GM19328 (cell line): Measurements from ENCODE around the gene MGAT4B.
"Not testable (repeated sequence)": the region's sequence is repeated elsewhere in the genome, so short reads cannot be mapped to it uniquely, and the experiment has no call there.

Experiments used
- ATAC-seq: cut with Tn5 transposase; IDR thresholded peaks from one replicate; pipeline ENCODE4 v1.9.1; 2021; ENCODE audit warnings: mild to moderate bottlenecking, moderate library complexity; ENCODE audit not compliant: unreplicated experiment

Gene MGAT4B

DNA sequence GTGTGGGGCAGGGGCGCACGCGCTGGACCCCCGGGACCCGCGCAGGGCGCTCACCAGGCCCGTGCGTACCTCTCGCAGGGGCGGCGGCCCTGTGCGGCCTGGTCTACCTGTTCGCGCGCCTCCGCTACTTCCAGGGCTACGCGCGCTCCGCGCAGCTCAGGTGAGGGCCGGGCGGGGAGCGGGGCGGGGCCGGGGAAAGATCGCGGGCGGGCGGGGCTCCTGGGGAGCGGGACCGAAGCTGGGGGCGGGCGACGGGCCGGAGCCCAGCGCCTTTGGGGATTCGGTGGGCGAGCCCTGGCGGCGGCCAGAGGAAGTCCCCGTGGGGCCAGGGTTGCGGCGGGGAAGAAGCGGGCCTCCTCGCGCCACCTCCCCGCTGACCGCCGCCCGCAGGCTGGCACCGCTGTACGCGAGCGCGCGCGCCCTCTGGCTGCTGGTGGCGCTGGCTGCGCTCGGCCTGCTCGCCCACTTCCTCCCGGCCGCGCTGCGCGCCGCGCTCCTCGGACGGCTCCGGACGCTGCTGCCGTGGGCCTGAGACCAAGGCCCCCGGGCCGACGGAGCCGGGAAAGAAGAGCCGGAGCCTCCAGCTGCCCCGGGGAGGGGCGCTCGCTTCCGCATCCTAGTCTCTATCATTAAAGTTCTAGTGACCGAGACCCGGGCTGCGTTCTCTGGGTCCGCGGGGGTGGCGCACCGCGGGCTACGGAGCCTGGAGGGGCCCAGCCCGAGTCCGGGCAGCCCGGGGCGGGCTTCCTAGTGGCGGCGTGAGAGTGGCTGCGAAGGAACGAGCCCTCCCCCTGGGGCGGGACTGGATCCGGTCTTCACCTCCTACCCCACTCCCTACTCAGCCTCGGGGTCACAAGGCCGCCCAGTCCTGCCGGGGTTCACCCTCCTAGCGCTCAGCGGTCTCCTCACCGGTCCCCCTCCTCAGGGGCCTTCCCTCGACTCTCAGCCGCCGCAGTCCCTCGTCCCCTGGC lies 10.5 kb downstream of the MGAT4B start:
- peak; percentile 68 for ATAC-seq

DNA sequence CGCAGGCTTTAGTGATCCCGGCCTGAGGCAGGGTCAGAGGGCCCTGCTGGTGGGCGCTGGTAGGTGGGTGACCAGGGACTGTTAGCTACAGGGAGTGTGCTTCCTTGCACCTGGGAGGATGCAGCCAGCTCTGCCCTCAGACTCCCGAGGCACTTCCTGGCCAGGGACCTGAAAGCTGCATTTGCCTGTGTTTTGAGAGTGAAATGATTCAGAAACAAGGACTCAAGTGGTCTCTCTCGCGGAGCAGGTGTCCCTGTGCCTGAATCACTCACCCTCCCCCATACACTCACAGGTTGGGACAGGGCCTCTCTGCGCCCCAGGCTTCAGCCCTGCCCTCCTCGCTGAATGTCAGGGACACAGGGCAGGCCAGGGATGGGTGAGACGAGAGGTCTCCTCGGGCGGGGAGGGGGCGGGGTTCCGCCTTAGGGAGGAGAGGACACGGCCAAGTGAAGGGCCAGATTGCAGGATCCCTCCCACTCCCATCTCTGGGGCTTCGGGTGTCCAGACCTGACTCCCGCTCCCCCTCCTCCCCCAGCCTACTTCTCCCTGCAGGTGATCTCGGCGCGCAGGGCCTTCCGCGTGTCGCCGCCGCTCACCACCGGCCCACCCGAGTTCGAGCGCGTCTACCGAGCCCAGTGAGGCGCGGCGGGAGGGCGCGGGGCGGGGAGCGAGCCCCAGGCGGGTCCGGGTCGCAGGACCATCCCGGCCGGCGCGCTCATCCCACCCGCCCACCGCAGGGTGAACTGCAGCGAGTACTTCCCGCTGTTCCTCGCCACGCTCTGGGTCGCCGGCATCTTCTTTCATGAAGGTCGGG lies 11.4 kb downstream of the MGAT4B start:
- no peak for ATAC-seq

DNA sequence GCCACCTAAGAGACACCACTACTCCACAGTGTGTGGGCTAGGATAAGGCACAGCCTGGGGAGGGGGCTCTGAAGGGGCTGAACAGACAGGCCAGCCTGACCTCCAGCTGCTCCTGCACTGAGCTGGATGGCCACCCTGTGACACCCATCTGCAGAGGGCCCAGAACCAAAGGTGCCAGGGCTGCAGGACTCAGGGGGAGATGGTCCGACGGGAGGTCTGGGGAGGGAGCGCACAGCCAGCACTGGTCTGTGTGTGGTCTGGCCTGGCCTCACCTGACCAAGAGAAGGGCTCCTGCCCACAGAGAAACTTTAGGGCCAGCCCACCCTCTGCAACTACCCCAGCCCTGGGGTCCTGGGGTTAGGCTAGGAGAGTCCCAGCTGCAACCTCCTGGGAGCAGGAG lies 12.1 kb downstream of the MGAT4B start:
- ATAC-seq, result no peak

DNA sequence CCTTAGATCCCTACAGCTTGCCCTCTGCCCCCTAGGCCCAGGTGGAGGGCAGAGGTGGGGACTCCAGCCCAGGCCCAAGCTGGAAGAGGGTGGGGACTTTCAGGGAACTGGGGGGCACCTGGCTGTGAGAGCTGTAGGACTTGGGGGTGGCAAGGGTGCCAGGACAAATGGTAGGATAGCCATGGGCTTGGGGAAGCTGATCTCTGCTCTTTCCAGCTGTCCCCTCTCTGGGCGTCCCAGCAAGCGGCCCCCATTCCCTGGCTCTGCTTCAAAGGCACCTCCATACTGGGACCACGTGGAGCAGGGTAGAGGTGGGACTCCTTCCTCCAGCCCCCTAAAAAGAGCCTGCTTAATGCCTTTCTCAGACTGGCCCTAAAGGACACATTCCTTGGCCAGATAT lies 12.5 kb downstream of the MGAT4B start:
- no peak for ATAC-seq

DNA sequence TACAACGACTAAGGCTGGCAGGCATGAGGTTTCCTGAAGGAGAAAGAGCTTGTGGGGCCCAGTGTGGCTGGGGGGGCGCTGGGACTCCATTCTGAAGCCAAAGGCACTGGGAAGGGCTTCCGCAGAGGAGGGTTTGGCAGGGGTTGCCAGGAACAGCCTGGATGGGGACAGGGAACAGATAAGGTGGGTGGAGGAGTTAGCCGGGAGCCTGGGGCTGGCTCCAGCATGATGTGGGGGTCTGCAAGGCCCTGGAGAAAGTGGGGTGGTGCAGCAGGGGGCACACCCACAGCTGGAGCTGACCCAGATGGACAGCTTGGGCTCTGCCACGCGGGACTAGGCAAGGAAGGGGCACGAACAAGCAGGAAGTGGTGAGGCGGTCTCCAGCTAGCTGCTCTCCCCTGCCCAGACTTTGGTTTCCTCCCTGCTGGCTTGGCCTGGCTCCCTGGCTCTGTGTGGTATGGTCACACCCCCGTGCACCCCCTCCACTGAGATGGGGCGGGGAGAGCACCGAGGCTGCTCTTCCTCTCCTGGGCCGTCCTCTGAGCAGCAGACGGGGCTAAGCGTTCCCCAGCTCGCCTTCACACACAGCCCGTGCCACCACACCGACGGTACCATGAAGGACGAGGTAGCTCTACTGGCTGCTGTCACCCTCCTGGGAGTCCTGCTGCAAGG lies 13.1 kb downstream of the MGAT4B start, which contains the start of gene LTC4S:
LTC4S (plus strand) TSS at position 519 of the 672 bp plus-strand sequence; CDS start at position 614, 95 bp downstream.
- no peak for ATAC-seq

DNA sequence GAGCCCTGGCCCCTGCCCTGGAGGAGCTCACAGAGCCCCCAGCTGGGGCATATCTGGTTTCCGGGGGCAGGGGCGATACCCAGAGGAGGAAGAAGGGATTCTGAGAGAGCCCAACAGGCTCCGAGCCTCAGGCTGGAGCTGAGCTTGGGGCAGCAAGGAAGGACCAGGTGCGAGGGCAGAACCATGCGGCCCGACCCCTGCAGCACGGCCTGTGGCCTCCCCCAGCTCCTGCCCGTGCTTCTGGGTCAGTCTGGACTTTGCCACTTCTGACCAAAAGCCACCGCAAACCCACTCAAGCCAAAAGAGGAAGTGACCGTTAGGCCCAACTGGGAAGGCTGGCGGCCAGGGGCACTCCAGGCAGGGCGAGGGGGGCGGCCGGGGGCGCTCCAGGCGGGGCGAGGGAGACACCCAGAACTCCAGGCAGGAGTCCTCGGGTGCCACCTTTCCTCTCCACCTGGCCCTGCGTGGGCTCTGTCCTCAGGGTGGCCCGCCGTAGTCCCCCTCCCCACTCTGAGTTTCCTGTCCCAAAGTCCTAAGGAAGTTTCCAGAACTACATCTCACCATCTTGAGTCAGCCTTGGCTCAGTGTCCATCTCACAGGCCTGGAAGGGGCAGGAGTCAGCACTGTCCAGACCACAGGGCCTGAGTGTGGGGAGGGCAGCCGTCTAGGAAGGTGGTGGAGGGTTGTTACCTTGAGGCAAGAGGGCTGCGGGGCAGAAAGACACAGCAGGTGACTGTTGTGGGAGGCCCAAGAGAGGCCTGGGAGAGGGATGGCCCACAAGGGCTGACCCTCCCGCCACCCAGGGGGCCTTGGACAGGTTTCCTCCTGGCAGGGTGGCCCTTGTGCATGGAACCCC lies 13.8 kb downstream of the MGAT4B start:
- ATAC-seq, result no peak

DNA sequence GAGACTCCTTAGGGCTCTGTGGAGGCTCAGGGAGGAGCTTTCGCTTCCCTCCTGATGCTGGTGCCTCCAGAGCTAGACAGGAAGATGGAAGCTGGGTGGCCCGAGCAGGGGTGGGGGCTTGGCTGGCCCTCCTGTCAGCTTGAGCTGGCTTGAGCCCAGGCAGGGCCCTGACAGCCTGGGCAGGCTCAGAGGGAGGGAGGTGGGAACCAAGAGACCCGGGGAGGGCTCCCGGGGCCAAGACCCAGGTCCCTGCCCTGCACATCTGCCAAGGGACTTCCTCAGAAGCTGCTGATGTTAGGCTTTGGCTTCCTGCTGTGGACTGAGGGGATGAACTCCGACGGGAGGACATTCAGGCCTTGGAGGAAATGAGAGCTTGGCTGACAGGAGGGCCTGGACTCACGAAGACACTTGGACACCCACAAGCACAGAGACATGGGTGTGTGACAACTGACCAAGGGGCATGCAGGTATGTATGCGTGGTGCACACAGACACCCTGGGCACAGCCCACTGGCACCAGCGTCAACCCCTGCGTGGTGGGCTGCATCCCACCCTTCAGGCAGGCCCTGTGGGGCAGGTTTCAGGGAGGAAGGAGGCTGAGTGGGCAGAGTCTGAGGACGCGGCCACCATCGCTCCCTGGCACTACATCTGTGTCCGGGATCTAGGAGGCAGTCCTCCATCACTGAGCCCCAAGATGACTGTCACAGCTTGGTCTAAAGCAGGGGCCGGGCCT lies 14.6 kb downstream of the MGAT4B start:
- ATAC-seq, result no peak

DNA sequence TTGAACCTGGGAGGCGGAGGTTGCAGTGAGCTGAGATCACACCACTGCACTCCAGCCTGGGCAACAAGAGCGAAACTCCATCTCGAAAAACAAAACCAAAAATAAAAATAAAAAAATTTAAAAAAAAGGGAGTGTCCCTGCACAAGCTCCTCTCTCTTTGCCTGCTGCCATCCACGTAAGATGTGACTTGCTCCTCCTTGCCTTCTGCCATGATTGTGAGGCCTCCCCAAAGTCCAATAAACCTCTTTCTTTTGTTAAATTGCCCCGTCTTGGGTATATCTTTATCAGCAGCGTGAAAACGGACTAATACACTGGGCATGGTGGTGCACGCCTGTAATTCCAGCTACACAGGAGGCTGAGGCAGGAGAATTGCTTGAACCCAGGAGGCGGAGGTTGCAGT lies 17.4 kb downstream of the MGAT4B start:
- not testable (repeated sequence) for ATAC-seq

DNA sequence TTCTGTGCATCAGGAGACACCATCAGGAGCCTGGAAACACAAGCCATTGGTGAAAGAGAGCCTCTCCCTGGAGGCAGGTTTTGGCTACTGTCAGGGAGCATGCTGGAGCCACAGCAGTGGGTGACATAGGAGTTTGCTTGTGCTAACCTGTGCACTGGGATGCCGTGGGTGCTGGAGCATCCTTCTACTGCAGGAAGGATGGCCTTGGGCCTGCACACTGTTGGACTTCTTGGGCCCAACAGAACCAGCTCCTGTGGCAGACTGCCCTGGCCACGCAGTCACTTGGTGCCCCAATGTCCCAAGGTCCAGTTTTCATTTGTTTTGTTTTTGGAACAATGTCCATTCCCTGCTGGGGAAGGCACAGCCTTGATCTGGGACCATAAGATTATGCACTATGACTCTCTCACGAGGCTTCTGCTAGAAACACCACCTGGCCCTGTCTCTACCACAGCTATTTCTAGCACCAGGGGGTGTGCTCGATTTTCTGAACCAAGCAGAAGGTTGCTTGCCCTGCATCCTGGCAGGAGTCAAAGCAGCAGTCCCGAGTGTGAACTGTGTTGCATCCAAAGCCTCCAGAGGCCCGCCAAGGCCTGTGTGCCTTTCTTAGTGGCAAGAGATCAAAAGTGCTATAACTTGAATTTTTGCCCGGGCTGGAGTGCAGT lies 18.3 kb downstream of the MGAT4B start:
- no peak for ATAC-seq

DNA sequence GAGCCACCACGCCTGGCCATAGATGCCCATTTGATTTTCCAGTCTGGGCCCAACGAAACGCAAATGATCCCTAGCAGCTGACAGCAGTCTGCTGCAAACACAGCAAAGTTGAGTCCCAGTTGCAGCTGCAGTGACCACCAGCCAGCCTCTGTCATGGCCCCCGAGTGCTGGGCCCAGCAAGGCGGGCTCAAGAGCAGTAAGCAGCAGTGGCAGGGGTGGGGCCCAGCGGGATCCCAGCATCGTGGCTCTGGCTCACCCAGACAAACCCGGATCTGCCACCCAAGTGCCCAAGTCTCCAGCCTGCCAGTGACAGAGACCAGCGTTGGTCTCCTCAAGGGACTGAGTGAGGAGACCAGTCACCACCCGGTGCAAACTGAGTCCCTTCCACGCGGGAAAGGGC lies 19.8 kb downstream of the MGAT4B start:
- ATAC-seq, result no peak

DNA sequence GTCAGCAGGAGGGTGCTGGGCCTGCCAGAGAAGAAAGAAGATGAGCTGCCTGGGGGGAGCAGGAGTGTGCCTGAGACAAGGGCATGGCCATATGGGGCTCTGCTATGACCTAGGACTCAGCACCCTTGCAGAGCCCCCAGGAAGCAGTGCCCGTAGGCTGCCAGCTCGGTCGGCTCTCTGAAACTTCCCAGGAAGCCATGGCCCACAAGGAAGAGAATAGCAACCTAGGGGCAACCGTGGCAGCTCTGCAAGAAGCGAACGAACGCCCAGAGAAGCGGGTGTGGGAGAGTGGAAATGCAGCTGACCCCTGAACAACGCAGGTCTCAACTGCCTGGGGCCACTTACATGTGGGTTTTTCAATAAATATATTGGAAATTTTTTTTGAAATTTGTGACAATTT lies 23.5 kb downstream of the MGAT4B start:
- ATAC-seq, result no peak

DNA sequence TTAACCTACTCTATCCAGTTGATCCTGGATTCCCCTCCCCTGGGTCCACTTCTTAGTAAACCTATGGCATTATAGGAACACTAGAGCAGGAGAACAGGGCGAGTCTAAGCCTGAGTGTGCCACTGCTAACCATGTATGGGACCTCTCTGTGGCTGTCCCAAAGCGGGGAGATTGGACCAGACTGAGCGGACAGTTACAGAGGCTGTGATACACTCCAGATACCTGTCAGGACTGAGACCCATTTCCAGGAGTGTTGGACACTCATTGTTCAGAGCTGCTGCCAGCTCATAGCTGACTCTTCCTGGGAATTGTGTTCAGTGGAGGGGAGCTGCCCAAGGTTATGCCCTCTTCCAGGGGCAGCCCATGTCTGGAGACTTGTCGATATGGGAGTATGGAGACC lies 24.8 kb downstream of the MGAT4B start:
- ATAC-seq, result no peak

DNA sequence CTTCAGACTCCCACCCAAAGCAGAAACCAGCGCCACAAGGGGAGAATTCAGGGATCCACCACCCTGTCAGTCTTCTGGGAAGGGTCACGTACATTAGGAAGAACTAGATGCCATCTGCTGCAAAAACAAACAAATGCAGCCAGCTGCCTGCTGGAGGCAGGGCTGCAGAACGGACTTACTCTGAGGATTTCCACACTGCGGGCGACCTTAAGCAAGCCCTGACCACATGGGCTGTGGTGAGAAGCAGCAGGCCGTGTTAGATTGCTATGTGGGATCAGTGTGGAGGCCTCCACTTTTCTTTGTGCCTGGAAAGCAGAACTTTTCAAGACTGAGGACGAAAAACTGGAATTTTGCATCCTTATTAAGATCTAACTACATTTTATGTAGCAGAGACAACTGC lies 26.3 kb downstream of the MGAT4B start:
- ATAC-seq, result no peak

DNA sequence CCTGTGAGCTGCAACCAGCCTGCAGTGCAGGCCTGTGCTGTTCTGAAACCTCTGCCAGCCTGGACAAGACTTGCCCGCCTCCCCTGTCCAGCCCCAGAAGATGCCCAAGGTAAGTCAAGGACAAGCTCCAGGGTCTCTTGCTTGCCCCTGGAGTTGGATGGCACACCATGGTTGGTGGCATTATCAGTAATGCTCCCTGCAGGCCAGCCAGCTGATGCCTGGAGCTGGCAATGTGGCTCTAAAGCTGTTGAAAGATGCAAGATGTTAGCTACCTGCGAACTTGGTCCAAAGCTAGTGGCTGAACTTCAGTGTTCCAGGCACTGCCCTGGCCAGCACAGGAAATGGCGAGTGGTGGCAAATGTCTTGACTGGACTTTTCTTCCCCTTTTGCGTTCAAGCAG lies 26.8 kb downstream of the MGAT4B start:
- ATAC-seq, result no peak

DNA sequence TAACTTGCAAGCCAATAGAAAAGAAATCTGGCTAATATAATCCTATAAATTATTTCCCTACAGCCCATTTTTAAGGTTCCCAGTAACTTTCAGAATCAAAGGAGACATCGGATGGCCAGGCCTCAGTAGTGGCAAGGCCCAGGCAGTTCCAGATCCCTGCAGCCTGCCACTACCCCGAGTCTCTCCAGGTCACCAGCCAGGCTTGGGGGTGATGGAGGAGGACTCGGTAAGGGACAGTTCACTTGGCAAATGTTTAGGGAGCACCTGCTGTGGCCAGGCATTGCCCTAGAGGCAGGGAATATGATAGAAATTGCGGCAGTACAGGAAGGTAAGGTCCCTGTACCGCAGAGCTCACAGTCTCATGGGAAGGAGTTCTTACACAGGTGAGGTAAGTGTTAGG lies 28.1 kb downstream of the MGAT4B start:
- no peak for ATAC-seq

DNA sequence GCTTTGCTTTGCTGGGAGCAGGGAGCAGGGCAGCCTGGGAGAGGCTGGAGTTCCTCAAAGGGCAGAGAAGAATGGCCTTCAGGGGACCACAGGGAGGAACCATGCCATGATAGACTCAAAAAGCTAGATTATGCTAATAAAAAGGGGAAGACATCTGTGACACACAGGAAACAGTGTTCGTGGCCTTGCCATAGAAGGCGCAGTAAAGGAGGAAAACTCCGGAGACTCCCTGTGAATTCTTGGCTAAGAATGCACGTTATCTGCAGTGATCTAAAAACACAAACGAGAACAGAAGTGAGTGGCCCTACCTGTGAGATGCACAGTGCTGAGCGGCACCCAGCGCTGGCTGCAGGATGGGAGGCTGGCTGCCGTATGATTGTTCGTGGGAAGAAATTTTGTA lies 28.8 kb downstream of the MGAT4B start:
- ATAC-seq, result no peak

DNA sequence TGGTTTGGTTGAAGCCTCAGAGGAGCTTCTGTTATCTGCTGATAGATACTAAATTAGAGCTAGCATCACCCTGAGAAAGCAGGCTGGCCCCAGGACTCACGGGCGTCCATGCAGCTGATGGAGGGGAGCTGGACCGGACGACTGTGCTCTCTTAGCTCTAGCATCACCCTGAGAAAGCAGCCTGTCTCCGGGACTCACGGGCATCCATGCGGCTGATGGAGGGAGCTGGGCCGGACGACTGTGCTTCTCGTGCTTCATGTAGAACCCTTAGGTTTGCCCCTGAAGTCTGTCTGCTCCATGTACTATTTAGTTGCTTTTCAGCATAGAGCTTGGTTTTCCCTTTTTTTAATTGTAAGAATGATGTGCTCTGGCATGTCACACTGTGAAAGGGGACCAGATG lies 29.2 kb downstream of the MGAT4B start:
- no peak for ATAC-seq

DNA sequence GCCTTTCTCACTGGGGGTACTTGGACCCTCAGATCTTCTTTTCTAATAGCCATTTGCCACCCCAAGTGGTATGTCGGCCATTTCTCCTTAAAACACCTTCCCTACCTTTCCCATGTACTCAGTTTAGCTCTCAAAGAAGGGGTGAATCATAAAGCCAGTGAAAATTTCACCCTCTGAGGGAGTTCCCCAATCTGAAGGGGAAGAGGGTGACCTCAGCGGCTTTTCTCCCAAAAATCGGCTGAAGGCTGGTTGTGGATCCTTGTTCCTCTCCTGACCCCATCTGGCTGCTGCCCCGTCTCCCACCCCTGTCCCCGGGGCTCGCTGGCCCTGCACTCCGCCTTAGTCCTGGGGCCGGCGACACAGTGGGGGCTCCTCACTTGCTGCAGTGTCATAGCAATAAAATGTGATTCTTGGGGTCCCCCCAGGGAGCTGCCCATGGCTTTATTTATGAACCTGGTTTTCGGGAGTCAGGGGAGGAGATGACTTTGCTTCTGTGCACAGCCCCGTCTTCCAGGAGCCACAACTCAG lies 30.2 kb downstream of the MGAT4B start:
- ATAC-seq, result no peak

DNA sequence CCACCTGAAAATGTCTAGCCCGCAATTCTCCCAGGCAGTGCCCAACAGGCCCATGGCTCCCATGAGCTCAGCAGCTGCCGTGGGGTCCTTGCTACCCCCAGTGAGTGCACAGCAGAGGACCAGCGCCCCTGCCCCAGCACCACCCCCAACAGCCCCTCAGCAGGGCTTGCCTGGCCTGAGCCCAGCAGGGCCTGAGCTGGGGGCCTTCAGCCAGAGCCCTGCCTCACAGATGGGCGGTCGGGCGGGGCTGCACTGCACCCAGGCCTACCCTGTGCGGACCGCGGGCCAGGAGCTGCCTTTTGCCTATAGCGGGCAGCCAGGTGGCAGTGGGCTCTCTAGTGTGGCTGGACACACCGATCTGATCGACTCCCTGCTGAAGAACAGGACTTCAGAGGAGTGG lies 32.2 kb downstream of the MGAT4B start:
- no peak for ATAC-seq
